Measurements from ENCODE around the gene TMEM25.
"Not testable (repeated sequence)": the region's sequence is repeated elsewhere in the genome, so short reads cannot be mapped to it uniquely, and the experiment has no call there.

Gene TMEM25

GRCh38 chr11:118532852-118533768 is 2.1 kb downstream of the TMEM25 start:
- DNase-seq, result no peak

GRCh38 chr11:118533769-118534729 is 3.1 kb downstream of the TMEM25 start:
- DNase-seq, result no peak

GRCh38 chr11:118535261-118535660 is 4.3 kb downstream of the TMEM25 start:
- DNase-seq, result no peak

- peak in 1 of 3 donors; percentile 19 for DNase-seq
These were observed 5.7 kb downstream of the TMEM25 start for GRCh38 chr11:118536726-118537125.

- DNase-seq, result no peak
These were observed 6.5 kb downstream of the TMEM25 start for GRCh38 chr11:118537409-118537980.

- no peak for DNase-seq
These were observed 13.1 kb downstream of the TMEM25 start for GRCh38 chr11:118544010-118544646.

GRCh38 chr11:118544647-118545010 is 13.6 kb downstream of the TMEM25 start:
- no peak for DNase-seq

- DNase-seq, result no peak
These were observed 14.5 kb downstream of the TMEM25 start for GRCh38 chr11:118545533-118545932.

GRCh38 chr11:118547132-118547531 is 16.1 kb downstream of the TMEM25 start:
- DNase-seq, result no peak

GRCh38 chr11:118552341-118552740 is 21.3 kb downstream of the TMEM25 start:
- no peak for DNase-seq

GRCh38 chr11:118560806-118561205 is 29.8 kb downstream of the TMEM25 start:
- no peak for DNase-seq

- DNase-seq, result peak in 1 of 3 donors; percentile 3
These were observed 34.1 kb downstream of the TMEM25 start for GRCh38 chr11:118565051-118565450.

GRCh38 chr11:118569670-118570069 is 38.7 kb downstream of the TMEM25 start:
- DNase-seq, result no peak

GRCh38 chr11:118570787-118571186 is 39.8 kb downstream of the TMEM25 start:
- no peak for DNase-seq

- peak in 2 of 3 donors; percentile 13 to 21 for DNase-seq
These were observed 40.7 kb downstream of the TMEM25 start for GRCh38 chr11:118571701-118572060.

GRCh38 chr11:118572061-118572980 is 41.3 kb downstream of the TMEM25 start, which contains the start of gene ARCN1:
Gene ARCN1, plus strand, starts transcription at chr11:118572409. Its CDS starts 139 bp downstream, at chr11:118572548.
- DNase-seq, result peak; percentile 75 to 91 (median 85)

GRCh38 chr11:118572981-118573550 is 42.1 kb downstream of the TMEM25 start:
- peak; percentile 6 to 22 (median 18) for DNase-seq

- DNase-seq, result no peak
These were observed 43.6 kb downstream of the TMEM25 start for GRCh38 chr11:118574636-118575035.

GRCh38 chr11:118577995-118578394 is 47.0 kb downstream of the TMEM25 start:
- DNase-seq, result not testable (repeated sequence)

- DNase-seq, result no peak
These were observed 50.1 kb downstream of the TMEM25 start for GRCh38 chr11:118581057-118581456.
